Tibial nerve (tissue), 4 donors: ENCODE measurements around the gene IL20. TPM values are rescaled to one million over a fixed set of nuclear protein-coding genes. Genes with fewer than 3 reads are reported as not detected.

ENCODE experiments used
- DNase-seq, 2 donors: peaks; one replicate each; pipeline ENCODE4 v3.0.0-alpha.2; 2019; ENCODE audit warnings: low spot score in 2 of 2
- H3K27ac ChIP-seq, 4 donors: fragments of 200-600 bp; sonication (generic) in 3 of 4; one replicate each; pipeline ENCODE4 v1.5.1; 2017 to 2019; ENCODE audit warnings: mild to moderate bottlenecking in 1 of 4
- H3K27me3 ChIP-seq, 2 donors: fragments of 200-600 bp; sonication (generic) in 1 of 2; one replicate each; pipeline versions ENCODE4 v1.5.1 to v1.6.0; 2017 to 2019
- H3K36me3 ChIP-seq, 3 donors: fragments of 200-600 bp; sonication (generic); one replicate each; pipeline ENCODE4 v1.5.1; 2018 to 2019
- H3K4me1 ChIP-seq, 4 donors: fragments of 200-600 bp; sonication (generic) in 3 of 4; one replicate each; pipeline ENCODE4 v1.5.1; 2017 to 2019
- H3K4me3 ChIP-seq, 4 donors: fragments of 200-600 bp; sonication (generic) in 3 of 4; one replicate each; pipeline ENCODE4 v1.5.1; 2017 to 2019; ENCODE audit warnings: mild to moderate bottlenecking in 1 of 4, moderate library complexity in 1 of 4
- H3K9me3 ChIP-seq, 4 donors: fragments of 200-600 bp; sonication (generic) in 3 of 4; one replicate each; pipeline ENCODE4 v1.5.1; 2017 to 2019
- EP300 ChIP-seq, 2 donors: sonication (generic); formaldehyde crosslinking; IDR thresholded peaks; one replicate each; pipeline ENCODE4 v1.6.1; 2017; ENCODE audit warnings: antibody characterized with exemption in 2 of 2, mild to moderate bottlenecking in 1 of 2
- POLR2A ChIP-seq, 2 donors: fragments of 450-650 bp; IDR thresholded peaks; one replicate each; pipeline ENCODE4 v1.6.1; 2017; ENCODE audit warnings: antibody characterized with exemption in 2 of 2, mild to moderate bottlenecking in 2 of 2, moderate library complexity in 2 of 2
- WGBS, 2 donors: methylation state at CpG; one replicate each; pipeline ENCODE4 v1.1.5; 2018; 5-methylcytosine and 5-hydroxymethylcytosine counted together
- total RNA-seq, 4 donors: library from RNA; depleted of rRNA; stranded (reverse); fragments of >200 nt; gene quantifications; one replicate each; pipeline ENCODE4 v1.1.0, GENCODE V29; 2016
- TF ChIP-seq, protein P1 (sequence below), 5 experiments: fragments of 200-600 bp in 3 of 5; fragments of 450-650 bp in 2 of 5; sonication (generic) in 3 of 5; IDR thresholded peaks; one replicate each; pipeline ENCODE4 v1.5.1; 2016 to 2019; ENCODE audit warnings: antibody characterized with exemption in 5 of 5, mild to moderate bottlenecking in 3 of 5, moderate library complexity in 2 of 5

Gene IL20
- total RNA-seq, 4 donors from 2014 or later: not detected

DNA sequence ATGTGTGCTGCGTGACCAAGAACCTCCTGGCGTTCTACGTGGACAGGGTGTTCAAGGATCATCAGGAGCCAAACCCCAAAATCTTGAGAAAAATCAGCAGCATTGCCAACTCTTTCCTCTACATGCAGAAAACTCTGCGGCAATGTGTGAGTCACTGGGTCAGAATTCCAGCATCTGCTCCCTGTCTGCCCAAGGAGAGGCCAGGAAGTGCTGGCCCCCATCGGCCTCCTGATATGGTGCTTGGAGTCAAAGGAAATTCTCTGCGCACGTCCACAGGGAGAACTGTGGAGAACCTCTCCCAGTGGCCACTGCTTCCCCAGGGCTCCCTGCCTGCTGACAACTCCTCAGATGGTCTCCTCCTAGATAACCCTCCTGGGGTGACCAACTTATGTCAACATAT lies 25.6 kb upstream of the IL20 start:
- H3K4me1 ChIP-seq: no peaks in the 10 kb centered on the region
- no peak overlapping the region for H3K27ac ChIP-seq
- 91% methylated on average over 7 of the region's 7 CpGs for WGBS, 2 donors

DNA sequence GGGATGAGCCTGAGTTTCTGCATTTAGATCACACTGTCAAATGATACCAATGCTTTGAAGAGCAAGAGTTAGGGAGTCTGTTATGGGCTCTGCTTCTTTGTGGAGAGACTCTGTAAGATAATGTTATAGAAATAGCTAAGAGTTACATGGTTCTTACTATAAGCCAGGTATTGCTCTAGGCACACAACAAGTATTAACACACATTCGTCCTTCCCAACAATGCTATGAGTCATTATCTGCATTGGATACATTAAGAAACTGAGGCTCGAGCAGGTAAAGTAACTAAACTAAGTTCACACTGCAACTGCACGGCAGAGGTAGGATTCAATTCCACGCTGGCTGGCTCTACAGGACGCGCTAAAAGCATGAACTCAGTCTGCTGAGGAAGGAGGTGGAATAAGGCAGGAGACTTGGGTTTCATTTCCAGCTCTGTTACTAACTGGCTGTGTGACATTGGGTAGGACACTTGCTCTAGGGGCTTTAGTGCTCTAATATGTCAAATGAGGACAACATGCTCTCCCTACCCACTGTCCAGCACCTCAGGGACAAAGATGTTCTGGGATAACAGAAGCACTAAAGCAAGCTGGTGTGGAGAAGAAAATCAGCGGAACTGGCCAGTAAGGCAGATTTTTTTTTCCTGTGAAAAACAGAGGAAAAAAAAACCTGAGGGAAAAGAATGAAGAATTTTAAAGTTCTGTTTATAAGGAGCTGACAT lies 23.7 kb upstream of the IL20 start:
- Histone ChIP-seq H3K4me3 (no peak overlapping the region), H3K36me3 (no peaks in the 10 kb centered on the region), H3K27ac (no peak overlapping the region), H3K27me3 (peaks cover 0 to 5% of the 10 kb centered on the region in 2 donors), H3K9me3 (no peaks in the 10 kb centered on the region), H3K4me1 (no peaks in the 10 kb centered on the region)
- DNase-seq: no peak
- WGBS, 2 donors: 88 to 89% methylated on average over 7 of the region's 7 CpGs
- TF ChIP-seq EP300 (IDR thresholded peaks at IDR 0.05): no peak

More for the DNA sequence above, 25.6 kb upstream of the IL20 start:
- TF ChIP-seq, protein P1, sequence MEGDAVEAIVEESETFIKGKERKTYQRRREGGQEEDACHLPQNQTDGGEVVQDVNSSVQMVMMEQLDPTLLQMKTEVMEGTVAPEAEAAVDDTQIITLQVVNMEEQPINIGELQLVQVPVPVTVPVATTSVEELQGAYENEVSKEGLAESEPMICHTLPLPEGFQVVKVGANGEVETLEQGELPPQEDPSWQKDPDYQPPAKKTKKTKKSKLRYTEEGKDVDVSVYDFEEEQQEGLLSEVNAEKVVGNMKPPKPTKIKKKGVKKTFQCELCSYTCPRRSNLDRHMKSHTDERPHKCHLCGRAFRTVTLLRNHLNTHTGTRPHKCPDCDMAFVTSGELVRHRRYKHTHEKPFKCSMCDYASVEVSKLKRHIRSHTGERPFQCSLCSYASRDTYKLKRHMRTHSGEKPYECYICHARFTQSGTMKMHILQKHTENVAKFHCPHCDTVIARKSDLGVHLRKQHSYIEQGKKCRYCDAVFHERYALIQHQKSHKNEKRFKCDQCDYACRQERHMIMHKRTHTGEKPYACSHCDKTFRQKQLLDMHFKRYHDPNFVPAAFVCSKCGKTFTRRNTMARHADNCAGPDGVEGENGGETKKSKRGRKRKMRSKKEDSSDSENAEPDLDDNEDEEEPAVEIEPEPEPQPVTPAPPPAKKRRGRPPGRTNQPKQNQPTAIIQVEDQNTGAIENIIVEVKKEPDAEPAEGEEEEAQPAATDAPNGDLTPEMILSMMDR (IDR thresholded peaks at IDR 0.05): no peak
- TF ChIP-seq EP300 (IDR thresholded peaks at IDR 0.05) (no peak), POLR2A (IDR thresholded peaks at IDR 0.05) (no peak)
- H3K9me3 ChIP-seq: no peaks in the 10 kb centered on the region
- H3K36me3 ChIP-seq: no peaks in the 10 kb centered on the region
- DNase-seq: no peak
- peaks cover 0 to 5% of the 10 kb centered on the region in 2 donors for H3K27me3 ChIP-seq
- no peak overlapping the region for H3K4me3 ChIP-seq

DNA sequence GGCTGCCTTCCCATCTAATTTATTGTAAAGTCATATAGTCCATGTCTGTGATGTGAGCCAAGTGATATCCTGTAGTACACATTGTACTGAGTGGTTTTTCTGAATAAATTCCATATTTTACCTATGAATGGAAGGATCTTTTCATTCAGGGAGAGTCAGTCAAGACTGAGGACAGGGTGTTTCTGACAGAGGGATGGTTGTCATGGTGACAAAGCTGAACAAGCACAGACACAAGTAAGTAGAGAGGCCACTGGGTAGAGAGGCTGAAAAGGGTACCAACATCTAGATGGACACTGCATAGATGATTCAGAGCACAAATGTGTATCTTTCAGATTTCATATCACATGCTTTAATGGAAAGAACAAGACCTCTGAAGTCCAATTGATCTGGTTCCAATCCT lies 22.6 kb upstream of the IL20 start:
- Histone ChIP-seq H3K27me3 (no peaks in the 10 kb centered on the region), H3K4me3 (no peak overlapping the region), H3K9me3 (peaks cover 0 to 4% (median 0%) of the 10 kb centered on the region in 4 donors), H3K36me3 (no peaks in the 10 kb centered on the region), H3K27ac (no peak overlapping the region), H3K4me1 (no peaks in the 10 kb centered on the region)
- no peak for DNase-seq
- TF ChIP-seq EP300 (IDR thresholded peaks at IDR 0.05) (no peak), POLR2A (IDR thresholded peaks at IDR 0.05) (no peak)
- TF ChIP-seq, protein P1 (IDR thresholded peaks at IDR 0.05): no peak

DNA sequence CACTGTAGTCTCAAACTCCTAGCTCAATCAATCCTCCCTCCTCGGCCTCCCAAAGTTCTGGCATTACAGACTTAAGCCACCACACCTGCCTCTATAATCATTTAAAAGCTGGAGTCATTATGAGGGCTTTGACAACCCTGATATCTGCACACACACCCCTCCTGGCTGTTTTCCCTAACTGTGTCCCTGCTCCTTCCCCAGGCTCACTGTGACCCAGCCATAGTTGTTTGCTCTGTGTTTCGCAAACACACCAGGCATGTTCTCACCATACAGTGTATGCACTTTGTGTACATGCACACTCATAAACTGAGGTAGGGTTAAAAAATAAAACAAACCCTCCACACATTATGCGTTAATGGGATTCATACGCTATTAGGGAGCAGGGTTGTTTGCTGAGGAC lies 21.8 kb upstream of the IL20 start:
- 82 to 92% methylated on average over 4 of the region's 4 CpGs for WGBS, 2 donors
- no peak overlapping the region for H3K4me3 ChIP-seq
- no peaks in the 10 kb centered on the region for H3K4me1 ChIP-seq
- H3K36me3 ChIP-seq: no peaks in the 10 kb centered on the region
- DNase-seq: no peak
- peaks cover 0 to 7% (median 0%) of the 10 kb centered on the region in 4 donors for H3K9me3 ChIP-seq
- no peak overlapping the region for H3K27ac ChIP-seq
- TF ChIP-seq, protein P1 (IDR thresholded peaks at IDR 0.05): no peak
- TF ChIP-seq EP300 (IDR thresholded peaks at IDR 0.05) (no peak), POLR2A (IDR thresholded peaks at IDR 0.05) (no peak)
- H3K27me3 ChIP-seq: no peaks in the 10 kb centered on the region

- TF ChIP-seq POLR2A (IDR thresholded peaks at IDR 0.05) (no peak), EP300 (IDR thresholded peaks at IDR 0.05) (no peak)
- TF ChIP-seq, protein P1 (IDR thresholded peaks at IDR 0.05): no peak
- Histone ChIP-seq H3K27me3 (no peaks in the 10 kb centered on the region), H3K27ac (no peak overlapping the region), H3K36me3 (no peaks in the 10 kb centered on the region), H3K4me1 (no peaks in the 10 kb centered on the region), H3K4me3 (no peak overlapping the region), H3K9me3 (peaks cover 0 to 13% (median 0%) of the 10 kb centered on the region in 4 donors)
- DNase-seq: no peak
Measured at GRCh38 chr1:206846487-206846886, 18.9 kb upstream of the IL20 start.
